H9 (cell line): Measurements from ENCODE around the gene CLDN22. TPM values are rescaled to one million over a fixed set of nuclear protein-coding genes. Genes with fewer than 3 reads are reported as not detected.

Source experiments
- DNase-seq: peaks from one replicate; pipeline ENCODE4 v3.0.0-alpha.2; 2017
- H2AFZ ChIP-seq: one replicate; pipeline ENCODE4 v1.6.1; 2013; ENCODE audit warnings: mild to moderate bottlenecking, low read length, control low read depth, moderate library complexity
- H2AK5ac ChIP-seq: 2 replicates; pipeline ENCODE4 v1.6.1; 2013; ENCODE audit warnings: low read length, control low read depth, mixed read lengths; ENCODE audit not compliant: insufficient read length
- H2BK120ac ChIP-seq: one replicate; pipeline ENCODE4 v1.6.1; 2013; ENCODE audit warnings: low read depth, mild to moderate bottlenecking, low read length, control low read depth, inconsistent platforms; ENCODE audit not compliant: poor library complexity, severe bottlenecking
- H2BK12ac ChIP-seq: 2 replicates; pipeline ENCODE4 v1.6.1; 2013; ENCODE audit warnings: low read length, control low read depth, mixed read lengths, low read depth; ENCODE audit not compliant: insufficient read length
- H2BK15ac ChIP-seq: 2 replicates; pipeline ENCODE4 v1.6.1; 2013; ENCODE audit warnings: low read depth, low read length, control low read depth
- H2BK20ac ChIP-seq: one replicate; pipeline ENCODE4 v1.6.1; 2013; ENCODE audit warnings: low read depth, mild to moderate bottlenecking, low read length, control low read depth, inconsistent platforms; ENCODE audit not compliant: poor library complexity, severe bottlenecking
- H2BK5ac ChIP-seq: 2 replicates; pipeline ENCODE4 v1.6.1; 2013; ENCODE audit warnings: low read length, control low read depth, mixed read lengths; ENCODE audit not compliant: insufficient read length
- H3K14ac ChIP-seq: 2 replicates; pipeline ENCODE4 v1.6.1; 2013; ENCODE audit warnings: low read length, control low read depth; ENCODE audit not compliant: insufficient read depth
- H3K18ac ChIP-seq: 2 replicates; pipeline ENCODE4 v1.6.1; 2013; ENCODE audit warnings: low read depth, mild to moderate bottlenecking, mixed read lengths, low read length, control low read depth; ENCODE audit not compliant: insufficient read length
- H3K23ac ChIP-seq: 2 replicates; pipeline ENCODE4 v1.6.1; 2013; ENCODE audit warnings: low read length, control low read depth, mixed read lengths, low read depth; ENCODE audit not compliant: insufficient read length
- H3K23me2 ChIP-seq: 2 replicates; pipeline ENCODE4 v1.6.1; 2013; ENCODE audit warnings: low read depth, mild to moderate bottlenecking, mixed read lengths, low read length, control low read depth; ENCODE audit not compliant: insufficient read length, poor library complexity, severe bottlenecking
- H3K27ac ChIP-seq: 2 replicates; pipeline ENCODE4 v1.5.1; 2013; ENCODE audit warnings: low read length, control low read depth, mixed read lengths, low read depth; ENCODE audit not compliant: insufficient read length
- H3K27me3 ChIP-seq: 2 replicates; pipeline ENCODE4 v1.6.1; 2013; ENCODE audit warnings: low read length, control low read depth, inconsistent platforms; ENCODE audit not compliant: insufficient read depth
- H3K4ac ChIP-seq: 2 replicates; pipeline ENCODE4 v1.6.1; 2013; ENCODE audit warnings: low read depth, mild to moderate bottlenecking, control low read depth, inconsistent platforms, low read length, moderate library complexity
- H3K4me1 ChIP-seq: 2 replicates; pipeline ENCODE4 v1.6.1; 2013; ENCODE audit warnings: low read length, control low read depth, inconsistent platforms; ENCODE audit not compliant: insufficient read depth
- H3K4me2 ChIP-seq: 2 replicates; pipeline ENCODE4 v1.6.1; 2013; ENCODE audit warnings: low read length, control low read depth, mixed read lengths; ENCODE audit not compliant: insufficient read length, insufficient read depth
- H3K56ac ChIP-seq: 2 replicates; pipeline ENCODE4 v1.6.1; 2013; ENCODE audit warnings: low read depth, mild to moderate bottlenecking, mixed read lengths, low read length, control low read depth; ENCODE audit not compliant: insufficient read length
- H3K79me1 ChIP-seq: 2 replicates; pipeline ENCODE4 v1.6.1; 2013; ENCODE audit warnings: low read depth, mild to moderate bottlenecking, moderate library complexity, low read length, control low read depth, inconsistent platforms; ENCODE audit not compliant: insufficient read depth, poor library complexity, severe bottlenecking
- H3K79me2 ChIP-seq: 2 replicates; pipeline ENCODE4 v1.6.1; 2013; ENCODE audit warnings: low read length, control low read depth, inconsistent platforms; ENCODE audit not compliant: insufficient read depth
- H3K9ac ChIP-seq: 2 replicates; pipeline ENCODE4 v1.6.1; 2013; ENCODE audit warnings: low read length, control low read depth, mixed read lengths; ENCODE audit not compliant: insufficient read length; ENCODE audit errors: extremely low read depth
- H3K9me3 ChIP-seq: one replicate; pipeline ENCODE4 v1.6.1; 2013; ENCODE audit warnings: low read depth, low read length, inconsistent platforms; ENCODE audit not compliant: control insufficient read depth
- H3T11ph ChIP-seq: one replicate; pipeline ENCODE4 v1.6.1; 2013; ENCODE audit warnings: mild to moderate bottlenecking, low read length, control low read depth, inconsistent platforms
- H4K20me1 ChIP-seq: one replicate; pipeline ENCODE4 v1.6.1; 2013; ENCODE audit not compliant: control insufficient read depth, insufficient read length, insufficient read depth
- H4K5ac ChIP-seq: 2 replicates; pipeline ENCODE4 v1.6.1; 2013; ENCODE audit warnings: low read depth, mild to moderate bottlenecking, mixed read lengths, low read length, control low read depth; ENCODE audit not compliant: insufficient read length
- H4K8ac ChIP-seq: replicated peaks from 2 replicates; pipeline ENCODE4 v1.6.1; 2013; ENCODE audit warnings: low read length, control low read depth, mixed read lengths, low read depth; ENCODE audit not compliant: insufficient read length
- H4K91ac ChIP-seq: 2 replicates; pipeline ENCODE4 v1.6.1; 2013; ENCODE audit warnings: low read depth, mild to moderate bottlenecking, moderate library complexity, mixed read lengths, low read length, control low read depth; ENCODE audit not compliant: insufficient read length
- H3K27ac Mint-ChIP-seq, 3 experiments: 2 replicates in 2 of 3; 3 replicates in 1 of 3; pipeline ENCODE4 v1.8.0; 2020 to 2021; ENCODE audit warnings: mixed read lengths in 3 of 3, mild to moderate bottlenecking in 1 of 3, moderate library complexity in 1 of 3
- H3K27me3 Mint-ChIP-seq: 2 replicates; pipeline ENCODE4 v1.8.0; 2021; ENCODE audit warnings: low read depth, mild to moderate bottlenecking, moderate library complexity, mixed read lengths
- H3K36me3 Mint-ChIP-seq, 3 experiments: 2 replicates in 2 of 3; 3 replicates in 1 of 3; pipeline ENCODE4 v1.8.0; 2020 to 2021; ENCODE audit warnings: low read depth in 3 of 3, mixed read lengths in 3 of 3; ENCODE audit not compliant: insufficient read depth in 1 of 3
- H3K4me1 Mint-ChIP-seq, 2 experiments: 2 replicates each; pipeline ENCODE4 v1.8.0; 2020; ENCODE audit warnings: mixed read lengths in 2 of 2
- H3K4me3 Mint-ChIP-seq, 2 experiments: 2 replicates in 1 of 2; 3 replicates in 1 of 2; pipeline ENCODE4 v1.8.0; 2020 to 2021; ENCODE audit warnings: mild to moderate bottlenecking in 2 of 2, mixed read lengths in 2 of 2, moderate library complexity in 1 of 2
- H3K9me3 Mint-ChIP-seq, 2 experiments: 2 replicates in 1 of 2; 3 replicates in 1 of 2; pipeline ENCODE4 v1.8.0; 2020; ENCODE audit warnings: mild to moderate bottlenecking in 2 of 2, mixed read lengths in 2 of 2, moderate library complexity in 1 of 2
- CTCF ChIP-seq: fragments of 200-600 bp; sonication (generic); conservative IDR thresholded peaks from 3 replicates; pipeline ENCODE4 v1.8.0; 2021; ENCODE audit warnings: antibody characterized with exemption, mild to moderate bottlenecking
- WGBS: extraction: QIAGEN DNeasy Blood & Tissue Kit; methylation state at CpG from one replicate; pipeline ENCODE4 v1.1.7; 2013; ENCODE audit warnings: missing lambda C conversion rate, low lambda C conversion rate, mixed read lengths; ENCODE audit not compliant: insufficient read length; ENCODE audit errors: extremely low coverage; 5-methylcytosine and 5-hydroxymethylcytosine counted together
- total RNA-seq: library from RNA; stranded (reverse); gene quantifications from 2 replicates; pipeline ENCODE4 v1.2.1, GENCODE V29; 2021

Gene CLDN22
- total RNA-seq, 1 experiment from 2014 or later: not detected

GRCh38 chr4:183356931-183357675 lies 37.0 kb upstream of the CLDN22 start:
- no peak overlapping the region for H3K4ac ChIP-seq
- Mint-ChIP-seq H3K4me3 (no peak overlapping the region), H3K36me3 (no peaks in the 10 kb centered on the region), H3K27ac (no peak overlapping the region; a peak in 2 of 7 replicates), H3K9me3 (0 out of 5 replicates have a peak, but pooled peaks cover 0 to 2% of the 10 kb centered on the region in 2 experiments), H3K4me1 (peaks cover 7 to 8% of the 10 kb centered on the region in 2 experiments), H3K27me3 (no peaks in the 10 kb centered on the region; the same call in 1 of the 2 replicates)
- no peak overlapping the region for H2BK12ac ChIP-seq
- WGBS: no CpG with 5 or more reads among the region's 20 CpGs
- no peaks in the 10 kb centered on the region for H4K20me1 ChIP-seq
- no peak overlapping the region for H2BK20ac ChIP-seq
- no peak overlapping the region for H3K23ac ChIP-seq
- H3K79me2 ChIP-seq: no peaks in the 10 kb centered on the region
- H3K79me1 ChIP-seq: no peaks in the 10 kb centered on the region
- H4K91ac ChIP-seq: no peak overlapping the region
- no peak overlapping the region for H4K5ac ChIP-seq
- H3K27me3 ChIP-seq: no peaks in the 10 kb centered on the region
- no peak overlapping the region for H3K56ac ChIP-seq
- H3K4me1 ChIP-seq: no peaks in the 10 kb centered on the region
- no peak overlapping the region for H3K9ac ChIP-seq
- H3K23me2 ChIP-seq: no peaks in the 10 kb centered on the region
- no peak overlapping the region for H2BK120ac ChIP-seq
- DNase-seq: no peak
- H3K14ac ChIP-seq: no peak overlapping the region
- H3K4me2 ChIP-seq: no peak overlapping the region
- no peak overlapping the region for H2AFZ ChIP-seq
- H3T11ph ChIP-seq: no peak overlapping the region
- H2BK15ac ChIP-seq: no peak overlapping the region
- no peak overlapping the region for H2BK5ac ChIP-seq
- no peak overlapping the region for H3K27ac ChIP-seq
- no peak overlapping the region for H2AK5ac ChIP-seq
- no peak overlapping the region for H3K18ac ChIP-seq
- no peak overlapping the region for H4K8ac ChIP-seq
- no peaks in the 10 kb centered on the region for H3K9me3 ChIP-seq
- no peak for TF ChIP-seq CTCF
